GM19468 (cell line): Measurements from ENCODE around the gene TCIRG1.
"Not testable (repeated sequence)": the region's sequence is repeated elsewhere in the genome, so short reads cannot be mapped to it uniquely, and the experiment has no call there.

Experiments
- ATAC-seq: cut with Tn5 transposase; IDR thresholded peaks from one replicate; pipeline ENCODE4 v1.9.1; 2021; ENCODE audit warnings: mild to moderate bottlenecking, moderate library complexity, moderate number of reproducible peaks; ENCODE audit not compliant: unreplicated experiment; ENCODE audit errors: extremely low read depth

Gene TCIRG1, protein sequence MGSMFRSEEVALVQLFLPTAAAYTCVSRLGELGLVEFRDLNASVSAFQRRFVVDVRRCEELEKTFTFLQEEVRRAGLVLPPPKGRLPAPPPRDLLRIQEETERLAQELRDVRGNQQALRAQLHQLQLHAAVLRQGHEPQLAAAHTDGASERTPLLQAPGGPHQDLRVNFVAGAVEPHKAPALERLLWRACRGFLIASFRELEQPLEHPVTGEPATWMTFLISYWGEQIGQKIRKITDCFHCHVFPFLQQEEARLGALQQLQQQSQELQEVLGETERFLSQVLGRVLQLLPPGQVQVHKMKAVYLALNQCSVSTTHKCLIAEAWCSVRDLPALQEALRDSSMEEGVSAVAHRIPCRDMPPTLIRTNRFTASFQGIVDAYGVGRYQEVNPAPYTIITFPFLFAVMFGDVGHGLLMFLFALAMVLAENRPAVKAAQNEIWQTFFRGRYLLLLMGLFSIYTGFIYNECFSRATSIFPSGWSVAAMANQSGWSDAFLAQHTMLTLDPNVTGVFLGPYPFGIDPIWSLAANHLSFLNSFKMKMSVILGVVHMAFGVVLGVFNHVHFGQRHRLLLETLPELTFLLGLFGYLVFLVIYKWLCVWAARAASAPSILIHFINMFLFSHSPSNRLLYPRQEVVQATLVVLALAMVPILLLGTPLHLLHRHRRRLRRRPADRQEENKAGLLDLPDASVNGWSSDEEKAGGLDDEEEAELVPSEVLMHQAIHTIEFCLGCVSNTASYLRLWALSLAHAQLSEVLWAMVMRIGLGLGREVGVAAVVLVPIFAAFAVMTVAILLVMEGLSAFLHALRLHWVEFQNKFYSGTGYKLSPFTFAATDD

DNA sequence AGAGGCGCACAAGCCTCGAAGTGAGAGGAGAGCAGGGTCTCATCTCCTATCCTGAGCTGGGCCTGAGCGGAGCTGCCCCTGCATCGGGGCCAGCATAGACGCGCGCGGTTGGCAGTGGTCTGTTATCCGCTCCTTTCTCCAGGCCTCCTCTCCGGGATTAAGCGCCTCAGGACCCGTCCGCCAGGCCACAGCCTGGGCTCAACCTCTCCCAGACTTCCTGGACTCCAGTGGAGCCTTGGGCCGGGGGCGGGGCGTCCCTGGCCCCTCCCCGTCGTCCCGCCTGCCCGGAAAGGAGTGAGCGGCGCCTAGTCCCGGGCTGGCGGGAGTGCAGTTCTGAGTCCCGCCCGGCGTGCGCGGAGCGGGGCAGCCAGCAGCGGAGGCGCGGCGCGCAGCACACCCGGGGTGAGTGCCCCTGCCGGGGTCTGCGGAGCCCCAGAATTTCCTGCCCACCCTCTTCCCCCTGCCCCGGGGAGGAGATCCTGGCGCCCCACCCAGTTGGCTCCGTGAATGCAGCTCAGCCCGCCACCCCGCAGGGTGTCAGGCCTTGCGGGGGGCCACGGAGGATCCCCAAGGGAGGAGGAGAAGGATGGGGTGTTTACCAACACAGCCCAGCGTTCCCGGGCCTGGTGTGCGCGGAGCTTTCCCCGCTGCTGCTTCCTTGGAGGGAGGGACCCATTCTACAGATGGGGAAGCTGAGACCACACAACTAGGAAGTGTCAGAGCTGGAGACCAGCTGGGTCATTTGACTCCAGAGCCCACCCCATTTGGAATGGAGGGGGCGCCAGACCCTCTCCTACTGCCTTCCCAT lies at the start of gene TCIRG1:
Gene TCIRG1 (plus strand): TSS at position 308 of the 808 bp plus-strand sequence. CDS start 2,247 bp downstream, outside the sequence.
- no peak for ATAC-seq

GRCh38 chr11:67990546-67991346 lies 48.1 kb upstream of the TCIRG1 start:
- ATAC-seq = not testable (repeated sequence)

GRCh38 chr11:67991347-67992121 lies 47.3 kb upstream of the TCIRG1 start:
- not testable (repeated sequence) for ATAC-seq

DNA sequence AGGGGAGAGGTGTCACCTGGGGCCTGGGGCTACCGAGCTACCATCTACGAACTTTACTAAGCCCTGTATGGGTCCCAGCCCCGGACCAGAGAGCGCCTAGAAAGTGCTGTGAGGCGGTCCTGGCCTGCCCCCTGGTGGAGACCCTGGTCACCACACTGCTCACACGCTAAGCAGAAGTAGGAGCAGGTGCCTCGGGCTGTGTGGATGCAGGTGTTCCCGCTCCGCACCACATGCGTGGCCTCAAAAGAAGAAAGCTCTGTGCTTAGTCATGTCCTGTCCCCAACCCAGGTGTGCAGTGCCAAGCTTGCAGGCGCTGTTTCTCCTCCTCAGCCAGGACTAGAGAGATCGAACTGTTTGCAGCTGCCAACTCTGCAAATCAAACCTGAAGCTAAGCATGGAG lies 45.0 kb upstream of the TCIRG1 start:
- not testable (repeated sequence) for ATAC-seq

- not testable (repeated sequence) for ATAC-seq
These were observed 44.4 kb upstream of the TCIRG1 start for GRCh38 chr11:67994387-67994786.

DNA sequence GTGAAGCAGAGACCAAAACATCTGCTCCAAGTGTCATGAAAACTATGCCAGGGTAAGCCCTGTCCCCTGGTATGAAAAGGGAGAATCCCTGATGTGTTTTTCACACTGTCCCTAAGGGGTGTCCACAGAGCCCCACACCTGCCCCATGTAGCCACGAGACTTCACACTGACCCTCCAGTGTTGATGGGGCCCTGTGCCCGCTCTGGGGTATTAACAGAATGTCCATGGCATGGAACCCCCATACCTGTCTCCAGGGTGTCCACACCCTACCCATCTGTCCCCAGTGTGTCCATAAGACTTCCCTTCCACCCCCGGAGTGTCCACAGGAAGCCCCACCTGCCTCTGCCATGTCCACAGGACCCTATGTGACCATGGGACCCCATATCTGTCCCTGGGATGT lies 43.7 kb upstream of the TCIRG1 start:
- not testable (repeated sequence) for ATAC-seq

- not testable (repeated sequence) for ATAC-seq
These were observed 43.2 kb upstream of the TCIRG1 start for GRCh38 chr11:67995579-67995978.

DNA sequence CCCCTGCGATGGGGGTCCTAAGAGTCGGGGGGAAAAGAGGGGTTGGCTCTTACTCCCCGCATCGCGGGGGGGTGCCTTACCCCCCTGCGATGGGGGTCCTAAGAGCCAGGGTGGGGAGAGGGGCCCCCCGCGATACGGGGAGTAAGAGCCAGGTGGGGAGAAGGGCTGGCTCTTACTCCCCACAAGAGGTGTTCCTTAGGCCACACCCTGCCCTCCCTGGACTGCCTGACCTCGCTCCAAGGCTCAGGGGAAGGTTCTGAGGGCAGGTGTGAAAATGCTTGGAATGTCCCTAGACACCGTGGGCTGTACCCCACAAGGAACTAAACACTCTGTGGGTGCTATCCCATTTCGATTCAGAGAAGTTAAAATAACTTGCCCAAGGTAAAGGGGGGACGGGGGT lies 42.8 kb upstream of the TCIRG1 start:
- no peak for ATAC-seq

- no peak for ATAC-seq
These were observed 42.0 kb upstream of the TCIRG1 start for GRCh38 chr11:67996622-67997474.

GRCh38 chr11:67997475-67997921 lies 41.3 kb upstream of the TCIRG1 start:
- no peak for ATAC-seq

DNA sequence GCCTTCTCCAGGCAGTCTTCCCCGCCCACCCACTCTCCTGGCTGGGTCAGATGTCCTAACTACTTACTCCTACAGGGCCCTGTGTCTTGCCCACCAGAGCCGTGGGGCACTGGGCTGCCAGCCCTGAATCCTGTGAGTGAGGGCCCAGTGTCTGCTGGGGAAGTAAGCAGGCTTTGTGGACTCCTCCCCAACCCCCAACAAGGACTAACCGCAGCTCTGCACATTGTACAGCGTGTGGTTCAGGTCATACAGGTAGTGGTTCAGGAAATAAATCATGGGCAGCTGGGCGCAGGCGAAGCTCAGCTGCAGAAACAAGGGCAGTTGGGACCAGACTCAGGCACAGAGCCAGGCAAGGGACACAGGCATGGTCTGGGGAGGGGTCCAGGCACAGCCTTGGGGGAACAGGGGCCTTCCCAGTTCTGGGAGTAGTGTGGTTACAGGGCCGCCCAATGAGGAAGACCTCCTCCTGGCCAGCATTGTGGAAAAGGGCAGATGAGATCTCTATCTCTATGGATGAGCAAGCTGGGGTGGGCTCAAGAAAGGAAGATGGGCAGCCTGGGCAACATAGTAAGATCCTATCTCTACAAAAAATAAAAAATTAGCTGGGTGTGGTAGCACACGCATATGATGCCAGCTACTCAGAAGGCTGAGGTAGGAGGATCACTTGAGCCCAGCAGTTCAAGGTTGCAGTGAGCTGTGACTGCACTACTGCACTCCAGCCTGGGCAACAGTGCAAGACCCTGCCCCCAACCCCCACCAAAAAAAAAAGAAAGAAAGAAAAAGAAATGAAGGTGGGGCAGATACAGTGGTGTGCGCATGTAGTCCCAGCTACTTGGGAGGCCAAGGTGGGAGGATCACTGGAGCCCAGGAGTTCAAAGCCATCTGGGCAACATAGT lies 40.4 kb upstream of the TCIRG1 start:
- no peak for ATAC-seq

DNA sequence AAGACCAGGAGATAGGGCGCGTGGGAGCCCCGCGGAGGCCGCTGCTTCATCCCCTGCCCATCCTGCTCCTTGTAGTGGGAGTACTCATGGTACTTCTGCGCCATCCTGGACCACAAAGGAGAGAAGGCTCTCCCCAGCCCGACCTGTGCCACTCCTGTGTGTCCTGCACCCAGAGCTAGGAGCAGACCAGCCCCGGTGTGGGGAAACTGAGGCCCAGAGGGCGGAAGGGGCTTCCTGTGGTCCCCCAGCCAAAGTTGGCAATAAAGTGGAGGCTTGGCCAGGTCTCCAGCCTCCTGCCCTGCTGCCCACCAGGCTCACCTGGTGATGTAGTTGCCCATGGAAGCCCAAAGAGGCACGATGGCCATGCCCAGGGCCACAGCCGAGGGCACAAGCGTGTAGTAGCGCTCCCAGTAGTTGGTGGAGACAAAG lies 39.6 kb upstream of the TCIRG1 start:
- no peak for ATAC-seq

GRCh38 chr11:67999704-68000103 lies 39.1 kb upstream of the TCIRG1 start:
- ATAC-seq = no peak

DNA sequence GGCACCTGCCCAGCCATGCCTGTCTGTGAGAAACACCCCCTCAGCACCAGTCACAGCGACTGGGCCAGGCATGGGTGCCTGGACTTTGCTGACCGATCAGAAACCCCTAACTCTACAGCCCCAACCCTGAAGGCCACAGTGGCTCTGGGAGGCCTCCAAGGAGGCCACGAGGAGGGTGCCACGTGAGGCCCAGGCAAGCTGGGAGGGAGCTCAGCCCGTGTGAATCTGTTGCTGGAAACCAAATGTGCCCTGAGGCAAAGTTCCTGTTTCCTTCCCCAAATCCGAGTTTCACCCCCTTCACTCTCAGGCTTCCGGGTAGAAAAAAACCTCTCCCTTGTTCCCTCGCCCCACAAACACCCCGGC lies 36.3 kb upstream of the TCIRG1 start:
- ATAC-seq = no peak

GRCh38 chr11:68002938-68003845 lies 35.6 kb upstream of the TCIRG1 start:
- ATAC-seq = no peak
